HuH-7 (cell line): Measurements from ENCODE around the gene EBF3.
A peak's percentile ranks its signal among the peaks of the same experiment; 100 is the strongest.

Experiments used
- DNase-seq: peaks from one replicate; pipeline ENCODE4 v3.0.0; 2011; ENCODE audit warnings: low spot score

The EBF3 gene

GRCh38 chr10:129891806-129892205 lies 72.3 kb downstream of the EBF3 start:
- DNase-seq, result no peak

GRCh38 chr10:129890170-129890569 lies 73.9 kb downstream of the EBF3 start:
- no peak for DNase-seq

GRCh38 chr10:129888784-129889616 lies 75.1 kb downstream of the EBF3 start:
- DNase-seq, result peak; percentile 86

GRCh38 chr10:129887986-129888783 lies 75.9 kb downstream of the EBF3 start:
- no peak for DNase-seq

GRCh38 chr10:129887381-129887905 lies 76.6 kb downstream of the EBF3 start:
- DNase-seq, result no peak

GRCh38 chr10:129886263-129886662 lies 77.8 kb downstream of the EBF3 start:
- DNase-seq, result no peak

GRCh38 chr10:129885526-129885925 lies 78.5 kb downstream of the EBF3 start:
- DNase-seq, result no peak

GRCh38 chr10:129884398-129885078 lies 79.5 kb downstream of the EBF3 start:
- no peak for DNase-seq

GRCh38 chr10:129883626-129884397 lies 80.3 kb downstream of the EBF3 start:
- no peak for DNase-seq

GRCh38 chr10:129883029-129883428 lies 81.0 kb downstream of the EBF3 start:
- DNase-seq, result no peak

GRCh38 chr10:129882291-129883010 lies 81.6 kb downstream of the EBF3 start:
- no peak for DNase-seq

- DNase-seq, result no peak
Measured at GRCh38 chr10:129881641-129882040, 82.4 kb downstream of the EBF3 start.

- DNase-seq, result no peak
Measured at GRCh38 chr10:129880191-129880870, 83.7 kb downstream of the EBF3 start.

- DNase-seq, result no peak
Measured at GRCh38 chr10:129879655-129880054, 84.4 kb downstream of the EBF3 start.

- DNase-seq, result no peak
Measured at GRCh38 chr10:129878835-129879234, 85.2 kb downstream of the EBF3 start.

- peak; percentile 68 for DNase-seq
Measured at GRCh38 chr10:129877773-129878371, 86.2 kb downstream of the EBF3 start.

- no peak for DNase-seq
Measured at GRCh38 chr10:129876838-129877237, 87.2 kb downstream of the EBF3 start.

GRCh38 chr10:129875993-129876726 lies 87.9 kb downstream of the EBF3 start:
- DNase-seq, result no peak

- DNase-seq, result no peak
Measured at GRCh38 chr10:129873351-129873750, 90.7 kb downstream of the EBF3 start.
